Camera-type eye (tissue), 1 donor: Measurements from ENCODE around the gene OR52N1. TPM values are rescaled to one million over a fixed set of nuclear protein-coding genes. Genes with fewer than 3 reads are reported as not detected.

Experiments used
- total RNA-seq: library from RNA; depleted of rRNA; stranded (reverse); fragments of >200 nt; gene quantifications from one replicate; pipeline ENCODE4 v1.2.3, GENCODE V29; 2014

The OR52N1 gene
- total RNA-seq: not detected

GRCh38 chr11:5791165-5791564 lies at the start of gene OR52N1:
Gene OR52N1, minus strand, starts transcription at chr11:5791265. Its CDS starts 2,449 bp downstream, at chr11:5788816.

GRCh38 chr11:5808500-5809121 lies 17.5 kb upstream of the OR52N1 start, which contains the start of gene OR52N2:
Gene OR52N2, plus strand, starts transcription at chr11:5808924. Its CDS starts 11,412 bp downstream, at chr11:5820336.

GRCh38 chr11:5783255-5783654 lies 7.8 kb downstream of the OR52N1 start, which contains the start of gene OR52N5:
Gene OR52N5, minus strand, starts transcription at chr11:5783355. Its CDS starts 4,721 bp downstream, at chr11:5778634.

GRCh38 chr11:5753943-5754342 lies 37.1 kb downstream of the OR52N1 start, which contains the start of gene OR52N4:
Gene OR52N4, plus strand, starts transcription at chr11:5754243. Its CDS starts 498 bp downstream, at chr11:5754741.

Other genes with a start within 250 kb of the OR52N1 start
- 0.66 TPM for gene OR52H1, start 242.7 kb downstream of the OR52N1 start, total RNA-seq
- gene OR52B6, start 210.4 kb downstream of the OR52N1 start, total RNA-seq: not detected
- 5.8 TPM for gene TRIM6, start 194.6 kb downstream of the OR52N1 start, total RNA-seq
- gene TRIM34, start 166.3 kb downstream of the OR52N1 start, total RNA-seq: 5.4 TPM
- 23.4 TPM for gene TRIM5, start 106.2 kb downstream of the OR52N1 start, total RNA-seq
- 36.4 TPM for gene TRIM22, start 101.5 kb downstream of the OR52N1 start, total RNA-seq
- not detected for gene OR56B1, start 54.8 kb downstream of the OR52N1 start, total RNA-seq
- not detected for gene OR52N4, start 37.0 kb downstream of the OR52N1 start, total RNA-seq
- not detected for gene OR52N5, start 7.9 kb downstream of the OR52N1 start, total RNA-seq
- gene OR52N2, start 17.7 kb upstream of the OR52N1 start, total RNA-seq: not detected
- not detected for gene OR52E6, start 50.6 kb upstream of the OR52N1 start, total RNA-seq
- gene OR52E8, start 66.4 kb upstream of the OR52N1 start, total RNA-seq: not detected
- not detected for gene OR52E4, start 89.4 kb upstream of the OR52N1 start, total RNA-seq
- gene OR52E5, start 101.9 kb upstream of the OR52N1 start, total RNA-seq: not detected
- gene OR56A3, start 151.0 kb upstream of the OR52N1 start, total RNA-seq: not detected
- gene OR56A5, start 177.2 kb upstream of the OR52N1 start, total RNA-seq: not detected
- not detected for gene OR52L1, start 195.7 kb upstream of the OR52N1 start, total RNA-seq
- 0.11 TPM for gene OR56A4, start 215.7 kb upstream of the OR52N1 start, total RNA-seq
- 0.11 TPM for gene OR56A1, start 239.5 kb upstream of the OR52N1 start, total RNA-seq